Measurements from ENCODE around the gene REXO1. TPM values are rescaled to one million over a fixed set of nuclear protein-coding genes. Genes with fewer than 3 reads are reported as not detected.
A peak's percentile ranks its signal among the peaks of the same experiment; 100 is the strongest.

Gene REXO1
- total RNA-seq, 2 experiments from 2014 or later = 46.5 to 47.5 TPM

GRCh38 chr19:1855828-1856255 is 7.6 kb upstream of the REXO1 start:
- H3K9me3 Mint-ChIP-seq = no peaks in the 10 kb centered on the region
- peak; percentile 59 for DNase-seq
- peaks cover 58% of the 10 kb centered on the region for H3K4me1 Mint-ChIP-seq
- peaks cover 4% of the 10 kb centered on the region for H3K36me3 Mint-ChIP-seq (ENCODE audit: low read depth)
- CTCF ChIA-PET = interaction anchor here (0.6 to 1.4 kb wide), 4 partner anchors 9 to 30 kb away, joined by 3 to 4 read pairs (median 3); no protein-coding TSS in a partner anchor
- H3K27ac Mint-ChIP-seq = peak overlapping the region; percentile 96
- peak overlapping the region; percentile 80 for H3K4me3 Mint-ChIP-seq
- no peaks in the 10 kb centered on the region for H3K27me3 Mint-ChIP-seq
- POLR2A ChIA-PET = interaction anchor here (0.7 to 2.8 kb wide), 14 partner anchors 9 to 446 kb away, joined by 3 to 10 read pairs (median 5); partner anchors contain the start of genes ADAT3 and SCAMP4

DNA sequence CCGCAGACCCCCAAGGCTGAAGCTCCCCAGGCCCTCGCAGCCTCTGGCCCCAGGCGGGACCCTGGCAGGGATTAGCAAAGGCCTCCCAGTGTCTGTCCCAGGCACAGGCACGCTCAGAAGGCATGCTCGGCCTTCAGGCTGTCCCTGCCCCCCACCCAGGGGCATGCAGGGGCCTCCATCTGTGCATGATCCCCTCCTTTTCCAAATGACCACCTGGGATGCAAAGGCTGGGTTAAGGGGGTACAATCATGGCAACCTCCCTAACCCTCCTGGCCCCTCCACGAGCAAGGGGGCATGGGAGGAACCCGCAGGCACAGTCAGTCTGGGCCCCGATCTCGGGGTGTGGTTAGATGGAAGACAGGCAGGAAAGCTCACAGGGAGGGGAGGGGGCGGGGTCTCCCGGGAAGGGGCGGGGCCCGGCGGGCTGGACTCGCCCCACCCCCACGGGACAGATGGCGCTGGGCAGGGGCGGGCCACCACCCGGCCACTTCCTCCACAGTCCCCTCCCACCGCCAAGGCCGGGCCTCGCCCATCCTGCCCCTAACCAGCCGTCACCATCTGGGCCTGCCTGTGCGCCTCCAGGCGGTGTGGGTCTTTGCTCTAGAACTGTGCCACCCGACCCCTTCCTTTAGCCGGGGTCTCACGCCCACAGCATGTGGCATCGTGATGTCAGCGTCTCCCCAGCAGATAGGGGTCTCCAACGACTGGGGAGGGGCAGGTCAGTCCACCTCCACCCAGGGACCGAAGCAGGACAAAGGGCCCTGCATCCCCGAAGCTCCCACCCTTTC is 7.0 kb upstream of the REXO1 start:
- Mint-ChIP-seq H3K27ac (peak overlapping the region; percentile 96), H3K36me3 (ENCODE audit: low read depth) (peaks cover 4% of the 10 kb centered on the region), H3K27me3 (no peaks in the 10 kb centered on the region), H3K4me3 (peak overlapping the region; percentile 80), H3K4me1 (peaks cover 59% of the 10 kb centered on the region), H3K9me3 (no peaks in the 10 kb centered on the region)
- CTCF ChIA-PET = interaction anchor here (0.6 to 1.4 kb wide), 3 partner anchors 9 to 29 kb away, joined by 3 to 4 read pairs (median 3); no protein-coding TSS in a partner anchor
- POLR2A ChIA-PET = interaction anchor here (0.9 to 2.8 kb wide), 12 partner anchors 9 to 445 kb away, joined by 3 to 10 read pairs (median 4); partner anchors contain the start of gene KLF16
- peak; percentile 96 for DNase-seq

- ChIA-PET POLR2A (interaction anchor here (0.9 to 1.9 kb wide), 6 partner anchors 10 to 43 kb away, joined by 3 to 7 read pairs (median 4); partner anchors contain the start of gene KLF16), CTCF (interaction anchor here (1.2 to 1.4 kb wide), 2 partner anchors 22 to 29 kb away, joined by 3 to 4 read pairs; no protein-coding TSS in a partner anchor)
- H3K9me3 Mint-ChIP-seq = no peaks in the 10 kb centered on the region
- H3K4me3 Mint-ChIP-seq = peak overlapping the region; percentile 80
- H3K27me3 Mint-ChIP-seq = no peaks in the 10 kb centered on the region
- peaks cover 59% of the 10 kb centered on the region for H3K4me1 Mint-ChIP-seq
- peak overlapping the region; percentile 90 for H3K27ac Mint-ChIP-seq
- DNase-seq = no peak
- H3K36me3 Mint-ChIP-seq (ENCODE audit: low read depth) = peaks cover 4% of the 10 kb centered on the region
Measured at GRCh38 chr19:1854542-1855039, 6.3 kb upstream of the REXO1 start.

- ChIA-PET CTCF (interaction anchor here (1.4 kb wide), 2 partner anchors 28 to 62 kb away, joined by 4 to 5 read pairs; no protein-coding TSS in a partner anchor), POLR2A (interaction anchor here (0.9 to 1.9 kb wide), 4 partner anchors 10 to 28 kb away, joined by 3 to 7 read pairs (median 3); partner anchors contain the start of gene KLF16)
Measured at GRCh38 chr19:1854039-1854541, 5.8 kb upstream of the REXO1 start.

GRCh38 chr19:1853295-1854038 is 5.2 kb upstream of the REXO1 start:
- H3K4me3 Mint-ChIP-seq = peak overlapping the region; percentile 31
- peak overlapping the region; percentile 91 for H3K27ac Mint-ChIP-seq
- H3K4me1 Mint-ChIP-seq = peaks cover 60% of the 10 kb centered on the region
- H3K27me3 Mint-ChIP-seq = no peaks in the 10 kb centered on the region
- no peaks in the 10 kb centered on the region for H3K9me3 Mint-ChIP-seq
- ChIA-PET POLR2A (interaction anchor here (1.9 kb wide), 1 partner anchor 11 kb away, joined by 7 read pairs; the partner anchor contains the start of gene KLF16), CTCF (interaction anchor here (1.4 kb wide), 1 partner anchor 63 kb away, joined by 5 read pairs; no protein-coding TSS in a partner anchor)
- peaks cover 4% of the 10 kb centered on the region for H3K36me3 Mint-ChIP-seq (ENCODE audit: low read depth)
- peak; percentile 91 for DNase-seq

More at GRCh38 chr19:1854039-1854541, 5.8 kb upstream of the REXO1 start:
- Mint-ChIP-seq H3K36me3 (ENCODE audit: low read depth) (peaks cover 4% of the 10 kb centered on the region), H3K4me1 (peaks cover 60% of the 10 kb centered on the region), H3K9me3 (no peaks in the 10 kb centered on the region), H3K27me3 (no peaks in the 10 kb centered on the region), H3K4me3 (no peak overlapping the region), H3K27ac (no peak overlapping the region)
- DNase-seq = no peak

GRCh38 chr19:1852581-1853128 is 4.4 kb upstream of the REXO1 start:
- Mint-ChIP-seq H3K36me3 (ENCODE audit: low read depth) (peaks cover 4% of the 10 kb centered on the region), H3K27me3 (no peaks in the 10 kb centered on the region), H3K4me3 (no peak overlapping the region), H3K9me3 (no peaks in the 10 kb centered on the region), H3K4me1 (peaks cover 52% of the 10 kb centered on the region), H3K27ac (no peak overlapping the region)
- ChIA-PET POLR2A (no interaction called here), CTCF (interaction anchor here (1.4 kb wide), 1 partner anchor 64 kb away, joined by 5 read pairs; no protein-coding TSS in a partner anchor)
- no peak for DNase-seq

- CTCF ChIA-PET = no interaction called here
- H3K4me1 Mint-ChIP-seq = peaks cover 56% of the 10 kb centered on the region
- no peak for DNase-seq
Measured at GRCh38 chr19:1851654-1852580, 3.6 kb upstream of the REXO1 start.

GRCh38 chr19:1850809-1851653 is 2.7 kb upstream of the REXO1 start:
- H3K27ac Mint-ChIP-seq = peak overlapping the region; percentile 21
- DNase-seq = no peak
- no peaks in the 10 kb centered on the region for H3K9me3 Mint-ChIP-seq
- ChIA-PET CTCF (no interaction called here), POLR2A (no interaction called here)
- no peak overlapping the region for H3K4me3 Mint-ChIP-seq
- H3K4me1 Mint-ChIP-seq = peaks cover 61% of the 10 kb centered on the region
- peaks cover 4% of the 10 kb centered on the region for H3K36me3 Mint-ChIP-seq (ENCODE audit: low read depth)
- no peaks in the 10 kb centered on the region for H3K27me3 Mint-ChIP-seq

More at GRCh38 chr19:1851654-1852580, 3.6 kb upstream of the REXO1 start:
- Mint-ChIP-seq H3K27ac (no peak overlapping the region), H3K4me3 (no peak overlapping the region), H3K9me3 (no peaks in the 10 kb centered on the region), H3K27me3 (no peaks in the 10 kb centered on the region), H3K36me3 (ENCODE audit: low read depth) (peaks cover 4% of the 10 kb centered on the region)
- POLR2A ChIA-PET = no interaction called here

DNA sequence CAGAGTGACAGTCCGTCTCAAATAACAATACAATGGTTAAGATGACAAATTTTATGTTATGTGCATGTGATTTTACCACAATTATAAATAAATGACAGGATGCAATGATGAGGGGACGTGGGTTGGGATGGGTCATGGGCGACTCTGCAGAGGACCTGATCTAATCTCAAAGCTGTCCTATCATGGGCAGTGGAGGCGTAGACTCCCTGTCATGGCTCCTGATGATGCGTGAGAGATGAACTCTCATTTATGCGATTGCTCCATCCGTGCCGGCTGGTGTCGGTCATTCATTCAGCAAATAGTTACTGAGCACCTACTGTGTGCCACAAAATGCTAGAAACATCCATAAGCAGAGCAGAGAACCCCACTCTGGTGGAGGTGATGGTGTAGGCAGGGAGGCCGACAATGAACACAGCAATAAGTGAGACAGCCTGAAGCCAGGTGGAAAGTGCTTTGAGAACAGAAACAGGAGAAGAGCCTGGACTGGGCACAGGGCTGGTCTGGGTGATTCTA is 1.7 kb upstream of the REXO1 start:
- ChIA-PET POLR2A (interaction anchor here (1.7 kb wide), 1 partner anchor 48 kb away, joined by 4 read pairs; no protein-coding TSS in a partner anchor), CTCF (interaction anchor here (0.6 to 1.9 kb wide), 4 partner anchors 12 to 57 kb away, joined by 3 to 7 read pairs (median 4); no protein-coding TSS in a partner anchor)
- no peaks in the 10 kb centered on the region for H3K9me3 Mint-ChIP-seq
- H3K36me3 Mint-ChIP-seq (ENCODE audit: low read depth) = peaks cover 4% of the 10 kb centered on the region
- H3K27me3 Mint-ChIP-seq = no peaks in the 10 kb centered on the region
- no peak for DNase-seq
- H3K4me3 Mint-ChIP-seq = no peak overlapping the region
- peaks cover 60% of the 10 kb centered on the region for H3K4me1 Mint-ChIP-seq
- peak overlapping the region; percentile 16 for H3K27ac Mint-ChIP-seq

DNA sequence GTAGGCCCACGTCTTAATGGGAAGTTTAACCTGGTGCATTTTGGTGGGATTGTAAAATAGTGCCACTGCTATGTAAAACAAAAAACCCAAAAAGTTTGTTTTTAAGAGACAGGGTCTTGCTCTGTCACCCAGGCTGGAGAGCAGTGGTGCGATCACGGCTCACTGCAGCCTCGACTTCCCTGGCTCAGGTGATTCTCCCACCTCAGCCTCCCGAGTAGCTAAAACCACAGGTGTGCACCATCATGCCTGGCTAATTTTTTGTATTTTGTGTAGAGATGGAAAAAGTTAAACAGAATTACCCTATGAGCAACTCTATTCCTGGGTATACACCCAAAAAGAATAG is 820 bp upstream of the REXO1 start:
- Mint-ChIP-seq H3K9me3 (no peaks in the 10 kb centered on the region), H3K27me3 (no peaks in the 10 kb centered on the region), H3K4me3 (no peak overlapping the region), H3K4me1 (peaks cover 57% of the 10 kb centered on the region), H3K36me3 (ENCODE audit: low read depth) (peaks cover 4% of the 10 kb centered on the region), H3K27ac (peak overlapping the region; percentile 69)
- ChIA-PET CTCF (interaction anchor here (0.9 to 1.9 kb wide), 4 partner anchors 11 to 56 kb away, joined by 3 to 7 read pairs (median 4); no protein-coding TSS in a partner anchor), POLR2A (interaction anchor here (1.7 kb wide), 1 partner anchor 49 kb away, joined by 4 read pairs; no protein-coding TSS in a partner anchor)
- DNase-seq = no peak
